H1 (cell line): ENCODE results near the gene RTCA. TPM values are rescaled to one million over a fixed set of nuclear protein-coding genes. Genes with fewer than 3 reads are reported as not detected.

Experiments
- CTCF ChIA-PET: fragments of 300-600 bp; sonication (Branson Sonifier 250); formaldehyde crosslinking; loops from one replicate; lab custom pipeline; 2021; ENCODE audit not compliant: partially characterized antibody; lab: Charles Lee
- POLR2A ChIA-PET: fragments of 300-600 bp; sonication (Branson Sonifier 250); formaldehyde crosslinking; loops from one replicate; lab custom pipeline; 2021; ENCODE audit warnings: inconsistent platforms; ENCODE audit not compliant: partially characterized antibody; lab: Charles Lee
- DNase-seq, 2 experiments: peaks; one replicate each; pipeline versions ENCODE4 v3.0.0 to v3.0.0-alpha.2; 2010 to 2022; ENCODE audit warnings: low spot score in 2 of 2, low read depth in 1 of 2, mixed read lengths in 1 of 2
- FAIRE-seq: peaks from 2 replicates; lab custom pipeline; 2011; peaks lifted over from hg19 to GRCh38; lab: Jason Lieb, UNC
- H2AFZ ChIP-seq: 2 replicates; pipeline ENCODE4 v1.8.1; 2012; ENCODE audit warnings: low read length, inconsistent platforms
- H2AK5ac ChIP-seq: 2 replicates; pipeline ENCODE4 v1.6.1; 2013; ENCODE audit warnings: low read depth, low read length
- H2BK120ac ChIP-seq: replicated peaks from 2 replicates; pipeline ENCODE3; 2013; ENCODE audit warnings: low read depth, low read length, inconsistent platforms
- H2BK12ac ChIP-seq: 2 replicates; pipeline ENCODE4 v1.6.1; 2013; ENCODE audit warnings: low read depth, low read length
- H2BK15ac ChIP-seq: 2 replicates; pipeline ENCODE4 v1.6.1; 2013; ENCODE audit warnings: low read length
- H2BK20ac ChIP-seq: 2 replicates; pipeline ENCODE4 v1.6.1; 2013; ENCODE audit warnings: low read length
- H2BK5ac ChIP-seq: 2 replicates; pipeline ENCODE4 v1.6.1; 2013; ENCODE audit warnings: low read depth, low read length
- H3K14ac ChIP-seq: 2 replicates; pipeline ENCODE4 v1.6.1; 2013; ENCODE audit warnings: inconsistent platforms; ENCODE audit not compliant: insufficient read length
- H3K18ac ChIP-seq: 2 replicates; pipeline ENCODE4 v1.6.1; 2013; ENCODE audit warnings: low read length; ENCODE audit errors: extremely low read depth
- H3K23ac ChIP-seq: 2 replicates; pipeline ENCODE4 v1.6.1; 2013; ENCODE audit warnings: inconsistent platforms; ENCODE audit not compliant: insufficient read length
- H3K23me2 ChIP-seq: 2 replicates; pipeline ENCODE4 v1.6.1; 2013; ENCODE audit warnings: low read depth, low read length
- H3K27ac ChIP-seq: 2 replicates; pipeline ENCODE4 v1.6.1; 2011; ENCODE audit warnings: low read depth, low read length, inconsistent platforms
- H3K27me3 ChIP-seq, 4 experiments: replicated peaks in 1 of 4; 1 replicate in 1 of 4; 2 replicates in 3 of 4; pipeline versions ENCODE4 v1.6.1 to v1.8.1; 2011 to 2013; ENCODE audit warnings: low read length in 3 of 4, mild to moderate bottlenecking in 3 of 4, inconsistent platforms in 2 of 4, mixed read lengths in 2 of 4, moderate library complexity in 1 of 4; ENCODE audit not compliant: control insufficient read depth in 3 of 4, insufficient read depth in 3 of 4; ENCODE audit errors: extremely low read depth in 1 of 4
- H3K36me3 ChIP-seq, 4 experiments: 2 replicates each; pipeline versions ENCODE4 v1.6.1 to v1.8.1; 2011 to 2013; ENCODE audit warnings: mild to moderate bottlenecking in 4 of 4, low read length in 3 of 4, moderate library complexity in 2 of 4, control low read depth in 1 of 4, inconsistent platforms in 1 of 4; ENCODE audit not compliant: insufficient read depth in 4 of 4, control insufficient read depth in 2 of 4
- H3K4ac ChIP-seq: replicated peaks from 2 replicates; pipeline ENCODE3; 2013; ENCODE audit warnings: low read length, low read depth, mixed read lengths, inconsistent platforms; ENCODE audit not compliant: insufficient read length
- H3K4me1 ChIP-seq, 4 experiments: replicated peaks in 1 of 4; 1 replicate in 1 of 4; 2 replicates in 3 of 4; pipeline versions ENCODE4 v1.6.1 to v1.8.1; 2011 to 2013; ENCODE audit warnings: low read length in 3 of 4, inconsistent platforms in 2 of 4, mixed read lengths in 1 of 4; ENCODE audit not compliant: insufficient read depth in 4 of 4, control insufficient read depth in 3 of 4
- H3K4me2 ChIP-seq, 2 experiments: 2 replicates each; pipeline versions ENCODE4 v1.6.1 to v1.8.1; 2011 to 2013; ENCODE audit warnings: low read depth in 2 of 2, low read length in 2 of 2, control low read depth in 1 of 2, inconsistent platforms in 1 of 2, mild to moderate bottlenecking in 1 of 2; ENCODE audit not compliant: insufficient read depth in 1 of 2
- H3K4me3 ChIP-seq, 4 experiments: fragments of 200-600, 300-600 bp in 1 of 4; sonication (generic), shearing (Covaris generic), sonication (Bioruptor Twin) in 1 of 4; 2 replicates each; pipeline versions ENCODE4 v1.5.1 to v1.8.1; 2011 to 2016; ENCODE audit warnings: low read length in 4 of 4, low read depth in 3 of 4, control low read depth in 2 of 4, inconsistent platforms in 2 of 4, mild to moderate bottlenecking in 2 of 4, mixed read lengths in 1 of 4, moderate library complexity in 1 of 4; ENCODE audit not compliant: insufficient read depth in 2 of 4; ENCODE audit errors: extremely low read depth in 1 of 4
- H3K56ac ChIP-seq: replicated peaks from 2 replicates; pipeline ENCODE3; 2013; ENCODE audit warnings: low read depth, mild to moderate bottlenecking, mixed read lengths, low read length, inconsistent platforms; ENCODE audit not compliant: insufficient read length
- H3K79me1 ChIP-seq: 2 replicates; pipeline ENCODE4 v1.6.1; 2013; ENCODE audit warnings: low read depth, low read length, control low read depth
- H3K79me2 ChIP-seq, 2 experiments: 2 replicates each; pipeline versions ENCODE4 v1.6.1 to v1.8.1; 2012 to 2013; ENCODE audit warnings: low read length in 2 of 2, mild to moderate bottlenecking in 2 of 2, inconsistent platforms in 1 of 2; ENCODE audit not compliant: insufficient read depth in 2 of 2, control insufficient read depth in 1 of 2
- H3K9ac ChIP-seq, 4 experiments: replicated peaks in 1 of 4; 1 replicate in 1 of 4; 2 replicates in 3 of 4; pipeline versions ENCODE4 v1.6.1 to v1.8.1; 2011 to 2013; ENCODE audit warnings: low read depth in 3 of 4, low read length in 3 of 4, control low read depth in 2 of 4, mild to moderate bottlenecking in 2 of 4, moderate library complexity in 2 of 4, inconsistent platforms in 1 of 4; ENCODE audit errors: extremely low read depth in 1 of 4
- H3K9me3 ChIP-seq, 2 experiments: 2 replicates each; pipeline versions ENCODE4 v1.6.1 to v1.8.1; 2012 to 2013; ENCODE audit warnings: mild to moderate bottlenecking in 2 of 2, moderate library complexity in 2 of 2, control low read depth in 1 of 2, inconsistent platforms in 1 of 2, low read depth in 1 of 2, low read length in 1 of 2, mixed read lengths in 1 of 2; ENCODE audit not compliant: insufficient read depth in 2 of 2
- H4K20me1 ChIP-seq, 2 experiments: replicated peaks in 1 of 2; 2 replicates each; pipeline versions ENCODE3 to v1.8.1; 2011 to 2013; ENCODE audit warnings: inconsistent platforms in 2 of 2, low read length in 2 of 2, mild to moderate bottlenecking in 1 of 2; ENCODE audit not compliant: insufficient read depth in 2 of 2, control insufficient read depth in 1 of 2
- H4K5ac ChIP-seq: 2 replicates; pipeline ENCODE4 v1.6.1; 2013; ENCODE audit warnings: low read length, low read depth, mixed read lengths, inconsistent platforms; ENCODE audit not compliant: insufficient read length
- H4K8ac ChIP-seq: 2 replicates; pipeline ENCODE4 v1.8.0; 2013; ENCODE audit warnings: mild to moderate bottlenecking, moderate library complexity, low read length, inconsistent platforms; ENCODE audit not compliant: insufficient read depth; ENCODE audit errors: extremely low read depth
- H4K91ac ChIP-seq: replicated peaks from 2 replicates; pipeline ENCODE3; 2013; ENCODE audit warnings: low read length, mixed read lengths, inconsistent platforms; ENCODE audit not compliant: insufficient read length
- CHD2 ChIP-seq: IDR thresholded peaks from 2 replicates; pipeline ENCODE4 v1.6.1; 2012; ENCODE audit warnings: low read length, improper control_type of control experiment
- EGR1 ChIP-seq: IDR thresholded peaks from 2 replicates; pipeline ENCODE4 v1.6.1; 2011; ENCODE audit warnings: low read depth, low read length, borderline replicate concordance
- KDM1A ChIP-seq: fragments of 200-600, 300-600 bp; sonication (generic); IDR thresholded peaks from 2 replicates; pipeline ENCODE4 v1.7.1; 2016; ENCODE audit warnings: mild to moderate bottlenecking, low read length, borderline replicate concordance
- KDM4A ChIP-seq: IDR thresholded peaks from one replicate; pipeline ENCODE4 v1.7.1; 2012; ENCODE audit warnings: low read depth, mild to moderate bottlenecking, moderate library complexity, low read length, inconsistent platforms; ENCODE audit not compliant: severe bottlenecking
- NRF1 ChIP-seq: IDR thresholded peaks from 2 replicates; pipeline ENCODE4 v1.6.1; 2011; ENCODE audit warnings: mild to moderate bottlenecking, low read depth, low read length, improper control_type of control experiment
- RBBP5 ChIP-seq: IDR thresholded peaks from 2 replicates; pipeline ENCODE4 v1.7.1; 2012; ENCODE audit warnings: low read depth, mild to moderate bottlenecking, inconsistent platforms, low read length, moderate library complexity, borderline replicate concordance
- RFX5 ChIP-seq: IDR thresholded peaks from 2 replicates; pipeline ENCODE4 v1.6.1; 2011; ENCODE audit warnings: low read depth, low read length, improper control_type of control experiment, borderline replicate concordance
- RNF2 ChIP-seq: fragments of 200-900, 300-1000 bp; sonication (generic); IDR thresholded peaks from 2 replicates; pipeline ENCODE4 v1.7.1; 2016; ENCODE audit warnings: borderline replicate concordance, low read depth, mild to moderate bottlenecking, antibody characterized with exemption, low read length; ENCODE audit not compliant: poor library complexity, severe bottlenecking; ENCODE audit errors: missing control alignments
- RXRA ChIP-seq: IDR thresholded peaks from 2 replicates; pipeline ENCODE4 v1.6.1; 2011; ENCODE audit warnings: low read depth, mild to moderate bottlenecking, low read length, moderate library complexity; ENCODE audit not compliant: insufficient read depth
- SIX5 ChIP-seq: IDR thresholded peaks from 2 replicates; pipeline ENCODE4 v1.6.1; 2011; ENCODE audit warnings: mild to moderate bottlenecking, low read depth, low read length
- SP2 ChIP-seq: IDR thresholded peaks from 2 replicates; pipeline ENCODE4 v1.6.1; 2012; ENCODE audit warnings: mild to moderate bottlenecking, low read length, inconsistent platforms
- USF2 ChIP-seq: IDR thresholded peaks from 2 replicates; pipeline ENCODE4 v1.6.1; 2011; ENCODE audit warnings: low read length, improper control_type of control experiment
- WGBS, 2 experiments: shearing (Covaris generic) in 1 of 2; methylation state at CpG; one replicate each; pipeline versions ENCODE4 v1.1.6 to v1.1.7; 2013 to 2015; ENCODE audit warnings: low lambda C conversion rate in 2 of 2, mixed read lengths in 2 of 2, inconsistent platforms in 1 of 2, low coverage in 1 of 2, missing lambda C conversion rate in 1 of 2; ENCODE audit not compliant: insufficient replicate concordance in 2 of 2, insufficient coverage in 1 of 2, insufficient read length in 1 of 2; ENCODE audit errors: extremely low coverage in 1 of 2, missing lambda C conversion rate in 1 of 2; 5-methylcytosine and 5-hydroxymethylcytosine counted together
- polyA plus RNA-seq, 7 experiments: library from polyadenylated mRNA; depleted of rRNA in 3 of 7; stranded (reverse) in 5 of 7; unstranded in 2 of 7; fragments of >200 nt in 5 of 7; fragments of 200-250 nt in 2 of 7; gene quantifications; 1 replicate in 5 of 7; 2 replicates in 1 of 7; 4 replicates in 1 of 7; pipeline versions ENCODE4 v1.2.1 to v1.2.3, GENCODE V29; 2011 to 2013; ENCODE audit warnings: missing spikeins in 2 of 7, mixed read lengths in 2 of 7
- total RNA-seq: library from RNA; stranded (reverse); fragmentation: NEBNext Ultra II Directional; extraction: Animal tissue kit (Norgen Biotek cat#: 25700); gene quantifications from 2 replicates; pipeline ENCODE4 v1.2.1, GENCODE V29; 2021

RTCA gene
- total and polyA plus RNA-seq, 2 of the 8 experiments (the other 6 are each of a cell fraction or from before 2014, with no cell fraction given) = 13.8 to 31.6 TPM

GRCh38 chr1:100268202-100268601, 2.2 kb downstream of the RTCA start:
- Histone ChIP-seq H3K14ac (no peak overlapping the region), H3K27ac (no peak overlapping the region), H3K9ac (no peak overlapping the region), H3K79me1 (no peaks in the 10 kb centered on the region), H3K23ac (no peak overlapping the region), H4K5ac (no peak overlapping the region), H3K23me2 (no peaks in the 10 kb centered on the region), H2AFZ (no peak overlapping the region), H3K36me3 (peaks cover 4 to 49% (median 28%) of the 10 kb centered on the region in 4 experiments; a peak in 5 of 8 replicates), H4K8ac (no peak overlapping the region), H4K91ac (no peak overlapping the region), H2BK20ac (no peak overlapping the region), H3K79me2 (peaks cover 0 to 19% of the 10 kb centered on the region in 2 experiments; a peak in 2 of 4 replicates), H3K27me3 (no peaks in the 10 kb centered on the region), H3K9me3 (no peaks in the 10 kb centered on the region), H3K18ac (no peak overlapping the region), H2BK120ac (no peak overlapping the region), H3K4me1 (peaks cover 0 to 3% (median under 1%) of the 10 kb centered on the region in 4 experiments; a peak in 3 of 7 replicates), H4K20me1 (no peaks in the 10 kb centered on the region), H3K56ac (no peak overlapping the region), H3K4ac (no peak overlapping the region), H2BK15ac (no peak overlapping the region), H2BK5ac (no peak overlapping the region), H2BK12ac (no peak overlapping the region), H2AK5ac (no peak overlapping the region), H3K4me2 (no peak overlapping the region), H3K4me3 (no peak overlapping the region)
- TF ChIP-seq EGR1 (no peak), RBBP5 (no peak), KDM4A (no peak), SIX5 (no peak), CHD2 (no peak), KDM1A (no peak), USF2 (no peak), RFX5 (no peak), SP2 (no peak), RNF2 (no peak), NRF1 (no peak), RXRA (no peak)
- no peak for FAIRE-seq
- CTCF ChIA-PET = interaction anchor here (0.7 to 1.2 kb wide), 2 partner anchors 32 to 89 kb away, joined by 3 to 5 read pairs; no protein-coding TSS in a partner anchor
- POLR2A ChIA-PET = interaction anchor here (0.6 to 1.4 kb wide), 2 partner anchors 33 to 101 kb away, joined by 3 read pairs; no protein-coding TSS in a partner anchor
- no peak for DNase-seq
- WGBS, 2 experiments = 95% methylated on average over 4 of the region's 4 CpGs; no CpG with 5 or more reads in 1 of the 2 experiments
